H1 (cell line): ENCODE data around the gene SVIP. TPM values are rescaled to one million over a fixed set of nuclear protein-coding genes. Genes with fewer than 3 reads are reported as not detected.

Source experiments
- CTCF ChIA-PET: fragments of 300-600 bp; sonication (Branson Sonifier 250); formaldehyde crosslinking; loops from one replicate; lab custom pipeline; 2021; ENCODE audit not compliant: partially characterized antibody; lab: Charles Lee
- POLR2A ChIA-PET: fragments of 300-600 bp; sonication (Branson Sonifier 250); formaldehyde crosslinking; loops from one replicate; lab custom pipeline; 2021; ENCODE audit warnings: inconsistent platforms; ENCODE audit not compliant: partially characterized antibody; lab: Charles Lee
- DNase-seq, 2 experiments: peaks; one replicate each; pipeline versions ENCODE4 v3.0.0 to v3.0.0-alpha.2; 2010 to 2022; ENCODE audit warnings: low spot score in 2 of 2, low read depth in 1 of 2, mixed read lengths in 1 of 2
- FAIRE-seq: peaks from 2 replicates; lab custom pipeline; 2011; peaks lifted over from hg19 to GRCh38; lab: Jason Lieb, UNC
- H2AFZ ChIP-seq: 2 replicates; pipeline ENCODE4 v1.8.1; 2012; ENCODE audit warnings: low read length, inconsistent platforms
- H2AK5ac ChIP-seq: 2 replicates; pipeline ENCODE4 v1.6.1; 2013; ENCODE audit warnings: low read depth, low read length
- H2BK120ac ChIP-seq: replicated peaks from 2 replicates; pipeline ENCODE3; 2013; ENCODE audit warnings: low read depth, low read length, inconsistent platforms
- H2BK12ac ChIP-seq: 2 replicates; pipeline ENCODE4 v1.6.1; 2013; ENCODE audit warnings: low read depth, low read length
- H2BK15ac ChIP-seq: 2 replicates; pipeline ENCODE4 v1.6.1; 2013; ENCODE audit warnings: low read length
- H2BK20ac ChIP-seq: 2 replicates; pipeline ENCODE4 v1.6.1; 2013; ENCODE audit warnings: low read length
- H2BK5ac ChIP-seq: 2 replicates; pipeline ENCODE4 v1.6.1; 2013; ENCODE audit warnings: low read depth, low read length
- H3K14ac ChIP-seq: 2 replicates; pipeline ENCODE4 v1.6.1; 2013; ENCODE audit warnings: inconsistent platforms; ENCODE audit not compliant: insufficient read length
- H3K18ac ChIP-seq: 2 replicates; pipeline ENCODE4 v1.6.1; 2013; ENCODE audit warnings: low read length; ENCODE audit errors: extremely low read depth
- H3K23ac ChIP-seq: 2 replicates; pipeline ENCODE4 v1.6.1; 2013; ENCODE audit warnings: inconsistent platforms; ENCODE audit not compliant: insufficient read length
- H3K23me2 ChIP-seq: 2 replicates; pipeline ENCODE4 v1.6.1; 2013; ENCODE audit warnings: low read depth, low read length
- H3K27ac ChIP-seq: 2 replicates; pipeline ENCODE4 v1.6.1; 2011; ENCODE audit warnings: low read depth, low read length, inconsistent platforms
- H3K27me3 ChIP-seq, 4 experiments: replicated peaks in 1 of 4; 1 replicate in 1 of 4; 2 replicates in 3 of 4; pipeline versions ENCODE4 v1.6.1 to v1.8.1; 2011 to 2013; ENCODE audit warnings: low read length in 3 of 4, mild to moderate bottlenecking in 3 of 4, inconsistent platforms in 2 of 4, mixed read lengths in 2 of 4, moderate library complexity in 1 of 4; ENCODE audit not compliant: control insufficient read depth in 3 of 4, insufficient read depth in 3 of 4; ENCODE audit errors: extremely low read depth in 1 of 4
- H3K36me3 ChIP-seq, 4 experiments: 2 replicates each; pipeline versions ENCODE4 v1.6.1 to v1.8.1; 2011 to 2013; ENCODE audit warnings: mild to moderate bottlenecking in 4 of 4, low read length in 3 of 4, moderate library complexity in 2 of 4, control low read depth in 1 of 4, inconsistent platforms in 1 of 4; ENCODE audit not compliant: insufficient read depth in 4 of 4, control insufficient read depth in 2 of 4
- H3K4ac ChIP-seq: replicated peaks from 2 replicates; pipeline ENCODE3; 2013; ENCODE audit warnings: low read length, low read depth, mixed read lengths, inconsistent platforms; ENCODE audit not compliant: insufficient read length
- H3K4me1 ChIP-seq, 4 experiments: replicated peaks in 1 of 4; 1 replicate in 1 of 4; 2 replicates in 3 of 4; pipeline versions ENCODE4 v1.6.1 to v1.8.1; 2011 to 2013; ENCODE audit warnings: low read length in 3 of 4, inconsistent platforms in 2 of 4, mixed read lengths in 1 of 4; ENCODE audit not compliant: insufficient read depth in 4 of 4, control insufficient read depth in 3 of 4
- H3K4me2 ChIP-seq, 2 experiments: 2 replicates each; pipeline versions ENCODE4 v1.6.1 to v1.8.1; 2011 to 2013; ENCODE audit warnings: low read depth in 2 of 2, low read length in 2 of 2, control low read depth in 1 of 2, inconsistent platforms in 1 of 2, mild to moderate bottlenecking in 1 of 2; ENCODE audit not compliant: insufficient read depth in 1 of 2
- H3K4me3 ChIP-seq, 4 experiments: fragments of 200-600, 300-600 bp in 1 of 4; sonication (generic), shearing (Covaris generic), sonication (Bioruptor Twin) in 1 of 4; 2 replicates each; pipeline versions ENCODE4 v1.5.1 to v1.8.1; 2011 to 2016; ENCODE audit warnings: low read length in 4 of 4, low read depth in 3 of 4, control low read depth in 2 of 4, inconsistent platforms in 2 of 4, mild to moderate bottlenecking in 2 of 4, mixed read lengths in 1 of 4, moderate library complexity in 1 of 4; ENCODE audit not compliant: insufficient read depth in 2 of 4; ENCODE audit errors: extremely low read depth in 1 of 4
- H3K56ac ChIP-seq: replicated peaks from 2 replicates; pipeline ENCODE3; 2013; ENCODE audit warnings: low read depth, mild to moderate bottlenecking, mixed read lengths, low read length, inconsistent platforms; ENCODE audit not compliant: insufficient read length
- H3K79me1 ChIP-seq: 2 replicates; pipeline ENCODE4 v1.6.1; 2013; ENCODE audit warnings: low read depth, low read length, control low read depth
- H3K79me2 ChIP-seq, 2 experiments: 2 replicates each; pipeline versions ENCODE4 v1.6.1 to v1.8.1; 2012 to 2013; ENCODE audit warnings: low read length in 2 of 2, mild to moderate bottlenecking in 2 of 2, inconsistent platforms in 1 of 2; ENCODE audit not compliant: insufficient read depth in 2 of 2, control insufficient read depth in 1 of 2
- H3K9ac ChIP-seq, 4 experiments: replicated peaks in 1 of 4; 1 replicate in 1 of 4; 2 replicates in 3 of 4; pipeline versions ENCODE4 v1.6.1 to v1.8.1; 2011 to 2013; ENCODE audit warnings: low read depth in 3 of 4, low read length in 3 of 4, control low read depth in 2 of 4, mild to moderate bottlenecking in 2 of 4, moderate library complexity in 2 of 4, inconsistent platforms in 1 of 4; ENCODE audit errors: extremely low read depth in 1 of 4
- H3K9me3 ChIP-seq, 2 experiments: 2 replicates each; pipeline versions ENCODE4 v1.6.1 to v1.8.1; 2012 to 2013; ENCODE audit warnings: mild to moderate bottlenecking in 2 of 2, moderate library complexity in 2 of 2, control low read depth in 1 of 2, inconsistent platforms in 1 of 2, low read depth in 1 of 2, low read length in 1 of 2, mixed read lengths in 1 of 2; ENCODE audit not compliant: insufficient read depth in 2 of 2
- H4K20me1 ChIP-seq, 2 experiments: replicated peaks in 1 of 2; 2 replicates each; pipeline versions ENCODE3 to v1.8.1; 2011 to 2013; ENCODE audit warnings: inconsistent platforms in 2 of 2, low read length in 2 of 2, mild to moderate bottlenecking in 1 of 2; ENCODE audit not compliant: insufficient read depth in 2 of 2, control insufficient read depth in 1 of 2
- H4K5ac ChIP-seq: 2 replicates; pipeline ENCODE4 v1.6.1; 2013; ENCODE audit warnings: low read length, low read depth, mixed read lengths, inconsistent platforms; ENCODE audit not compliant: insufficient read length
- H4K8ac ChIP-seq: 2 replicates; pipeline ENCODE4 v1.8.0; 2013; ENCODE audit warnings: mild to moderate bottlenecking, moderate library complexity, low read length, inconsistent platforms; ENCODE audit not compliant: insufficient read depth; ENCODE audit errors: extremely low read depth
- H4K91ac ChIP-seq: replicated peaks from 2 replicates; pipeline ENCODE3; 2013; ENCODE audit warnings: low read length, mixed read lengths, inconsistent platforms; ENCODE audit not compliant: insufficient read length
- CHD1 ChIP-seq: IDR thresholded peaks from 2 replicates; pipeline ENCODE4 v1.6.1; 2012; ENCODE audit warnings: low read depth, low read length, improper control_type of control experiment
- CREB1 ChIP-seq: IDR thresholded peaks from 2 replicates; pipeline ENCODE4 v1.6.1; 2012; ENCODE audit warnings: inconsistent platforms
- RAD21 ChIP-seq, 2 experiments: IDR thresholded peaks in 1 of 2; conservative IDR thresholded peaks in 1 of 2; 2 replicates each; pipeline ENCODE4 v1.6.1; 2011; ENCODE audit warnings: low read depth in 2 of 2, low read length in 2 of 2, improper control_type of control experiment in 1 of 2, inconsistent platforms in 1 of 2, mild to moderate bottlenecking in 1 of 2, moderate library complexity in 1 of 2
- RFX5 ChIP-seq: IDR thresholded peaks from 2 replicates; pipeline ENCODE4 v1.6.1; 2011; ENCODE audit warnings: low read depth, low read length, improper control_type of control experiment, borderline replicate concordance
- TCF12 ChIP-seq: IDR thresholded peaks from 2 replicates; pipeline ENCODE4 v1.6.1; 2011; ENCODE audit warnings: low read depth, mild to moderate bottlenecking, low read length
- WGBS, 2 experiments: shearing (Covaris generic) in 1 of 2; methylation state at CpG; one replicate each; pipeline versions ENCODE4 v1.1.6 to v1.1.7; 2013 to 2015; ENCODE audit warnings: low lambda C conversion rate in 2 of 2, mixed read lengths in 2 of 2, inconsistent platforms in 1 of 2, low coverage in 1 of 2, missing lambda C conversion rate in 1 of 2; ENCODE audit not compliant: insufficient replicate concordance in 2 of 2, insufficient coverage in 1 of 2, insufficient read length in 1 of 2; ENCODE audit errors: extremely low coverage in 1 of 2, missing lambda C conversion rate in 1 of 2; 5-methylcytosine and 5-hydroxymethylcytosine counted together
- polyA plus RNA-seq, 7 experiments: library from polyadenylated mRNA; depleted of rRNA in 3 of 7; stranded (reverse) in 5 of 7; unstranded in 2 of 7; fragments of >200 nt in 5 of 7; fragments of 200-250 nt in 2 of 7; gene quantifications; 1 replicate in 5 of 7; 2 replicates in 1 of 7; 4 replicates in 1 of 7; pipeline versions ENCODE4 v1.2.1 to v1.2.3, GENCODE V29; 2011 to 2013; ENCODE audit warnings: missing spikeins in 2 of 7, mixed read lengths in 2 of 7
- total RNA-seq: library from RNA; stranded (reverse); fragmentation: NEBNext Ultra II Directional; extraction: Animal tissue kit (Norgen Biotek cat#: 25700); gene quantifications from 2 replicates; pipeline ENCODE4 v1.2.1, GENCODE V29; 2021

The SVIP gene
- total and polyA plus RNA-seq, 2 of the 8 experiments (the other 6 are each of a cell fraction or from before 2014, with no cell fraction given), result 1.2 to 11.4 TPM

GRCh38 chr11:22807855-22808570, 21.6 kb downstream of the SVIP start:
- Histone ChIP-seq H4K91ac (no peak overlapping the region), H4K20me1 (no peaks in the 10 kb centered on the region), H2AK5ac (no peak overlapping the region), H3K4ac (no peak overlapping the region), H4K5ac (no peak overlapping the region), H3K4me2 (no peak overlapping the region), H3K56ac (no peak overlapping the region), H2AFZ (no peak overlapping the region), H3K27me3 (no peaks in the 10 kb centered on the region), H3K79me2 (no peaks in the 10 kb centered on the region), H2BK12ac (no peak overlapping the region), H2BK5ac (no peak overlapping the region), H2BK15ac (no peak overlapping the region), H3K14ac (no peak overlapping the region), H2BK120ac (no peak overlapping the region), H4K8ac (no peak overlapping the region), H3K18ac (no peak overlapping the region), H3K9me3 (peaks cover 3 to 6% of the 10 kb centered on the region in 2 experiments; a peak in 2 of 4 replicates), H2BK20ac (no peak overlapping the region), H3K36me3 (no peaks in the 10 kb centered on the region), H3K9ac (no peak overlapping the region), H3K4me1 (no peaks in the 10 kb centered on the region), H3K4me3 (no peak overlapping the region), H3K23me2 (no peaks in the 10 kb centered on the region; the same call in 1 of the 2 replicates), H3K27ac (no peak overlapping the region), H3K79me1 (no peaks in the 10 kb centered on the region), H3K23ac (no peak overlapping the region)
- 88% methylated on average over 2 of the region's 2 CpGs; no CpG with 5 or more reads in 1 of the 2 experiments for WGBS, 2 experiments
- no peak for FAIRE-seq
- no peak for DNase-seq
- ChIA-PET POLR2A (no interaction called here), CTCF (interaction anchor here (0.9 kb wide), 1 partner anchor 20 kb away, joined by 3 read pairs; no protein-coding TSS in a partner anchor)
- TF ChIP-seq RFX5, result no peak
- TF ChIP-seq TCF12, result no peak
- TF ChIP-seq RAD21 (IDR thresholded peaks at IDR 0.05 in 1 of 2, conservative IDR thresholded peaks at IDR 0.05 in 1 of 2; ENCODE audit: low read depth in 2 of 2, low read length in 2 of 2), result no peak
- TF ChIP-seq CREB1, result no peak
- TF ChIP-seq CHD1, result no peak
